Lower lobe of right lung (tissue), 2 donors: ENCODE measurements around the gene TJAP1. TPM values are rescaled to one million over a fixed set of nuclear protein-coding genes. Genes with fewer than 3 reads are reported as not detected.
A peak's percentile ranks its signal among the peaks of the same experiment; 100 is the strongest.

ENCODE experiments used
- ATAC-seq, 2 donors: fragments of 200-7000 bp; cut with Tn5 transposase; one replicate each; pipeline ENCODE4 v1.9.1; 2020 to 2022; ENCODE audit warnings: mild to moderate bottlenecking in 2 of 2, moderate library complexity in 2 of 2
- DNase-seq: peaks from one replicate; pipeline ENCODE4 v3.0.0-alpha.2; 2020
- H3K27ac ChIP-seq: fragments of 200-600 bp; one replicate; pipeline ENCODE4 v1.8.0; 2022
- H3K27me3 ChIP-seq: fragments of 200-600 bp; one replicate; pipeline ENCODE4 v1.8.0; 2022; ENCODE audit warnings: low read depth
- H3K36me3 ChIP-seq: fragments of 200-600 bp; one replicate; pipeline ENCODE4 v1.8.0; 2022; ENCODE audit warnings: mild to moderate bottlenecking
- H3K4me1 ChIP-seq: fragments of 200-600 bp; one replicate; pipeline ENCODE4 v1.8.0; 2022
- H3K4me3 ChIP-seq: fragments of 200-600 bp; one replicate; pipeline ENCODE4 v1.8.0; 2022; ENCODE audit warnings: mild to moderate bottlenecking
- H3K9me3 ChIP-seq: fragments of 200-600 bp; one replicate; pipeline ENCODE4 v1.8.0; 2022
- intact Hi-C: fragments of 100-400 bp; cut with DNase I; formaldehyde crosslinking; loops from one replicate; pipeline ENCODE4 v1.11.0; 2022
- total RNA-seq: library from RNA; stranded (reverse); fragmentation: NEBNext Ultra II Directional; extraction: Animal tissue kit (Norgen Biotek cat#: 25700); gene quantifications from one replicate; pipeline ENCODE4 v1.2.1, GENCODE V29; 2021
- TF ChIP-seq, protein P1 (sequence below): fragments of 200-600 bp; IDR thresholded peaks from one replicate; pipeline ENCODE4 v1.8.0; 2022; ENCODE audit warnings: antibody characterized with exemption, mild to moderate bottlenecking
- donor health status: DM: no; HTN: yes; CAD: no; lungs with severe emphysema.

TJAP1 gene
- total RNA-seq, 1 donor from 2014 or later, result 34.3 TPM

- H3K4me3 ChIP-seq, result no peak overlapping the region
- no peaks in the 10 kb centered on the region for H3K9me3 ChIP-seq
- ATAC-seq (peak; percentile 69 to 75), DNase-seq (peak; percentile 77)
- TF ChIP-seq, protein P1, sequence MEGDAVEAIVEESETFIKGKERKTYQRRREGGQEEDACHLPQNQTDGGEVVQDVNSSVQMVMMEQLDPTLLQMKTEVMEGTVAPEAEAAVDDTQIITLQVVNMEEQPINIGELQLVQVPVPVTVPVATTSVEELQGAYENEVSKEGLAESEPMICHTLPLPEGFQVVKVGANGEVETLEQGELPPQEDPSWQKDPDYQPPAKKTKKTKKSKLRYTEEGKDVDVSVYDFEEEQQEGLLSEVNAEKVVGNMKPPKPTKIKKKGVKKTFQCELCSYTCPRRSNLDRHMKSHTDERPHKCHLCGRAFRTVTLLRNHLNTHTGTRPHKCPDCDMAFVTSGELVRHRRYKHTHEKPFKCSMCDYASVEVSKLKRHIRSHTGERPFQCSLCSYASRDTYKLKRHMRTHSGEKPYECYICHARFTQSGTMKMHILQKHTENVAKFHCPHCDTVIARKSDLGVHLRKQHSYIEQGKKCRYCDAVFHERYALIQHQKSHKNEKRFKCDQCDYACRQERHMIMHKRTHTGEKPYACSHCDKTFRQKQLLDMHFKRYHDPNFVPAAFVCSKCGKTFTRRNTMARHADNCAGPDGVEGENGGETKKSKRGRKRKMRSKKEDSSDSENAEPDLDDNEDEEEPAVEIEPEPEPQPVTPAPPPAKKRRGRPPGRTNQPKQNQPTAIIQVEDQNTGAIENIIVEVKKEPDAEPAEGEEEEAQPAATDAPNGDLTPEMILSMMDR, result peak; percentile 97
- no peak overlapping the region for H3K27ac ChIP-seq
- H3K4me1 ChIP-seq, result peaks cover 20% of the 10 kb centered on the region
- H3K36me3 ChIP-seq, result peaks cover 47% of the 10 kb centered on the region
- H3K27me3 ChIP-seq, result peaks cover 17% of the 10 kb centered on the region
- intact Hi-C loops, result no loop called here
Measured at GRCh38 chr6:43506667-43507471, 29.5 kb downstream of the TJAP1 start.

DNA sequence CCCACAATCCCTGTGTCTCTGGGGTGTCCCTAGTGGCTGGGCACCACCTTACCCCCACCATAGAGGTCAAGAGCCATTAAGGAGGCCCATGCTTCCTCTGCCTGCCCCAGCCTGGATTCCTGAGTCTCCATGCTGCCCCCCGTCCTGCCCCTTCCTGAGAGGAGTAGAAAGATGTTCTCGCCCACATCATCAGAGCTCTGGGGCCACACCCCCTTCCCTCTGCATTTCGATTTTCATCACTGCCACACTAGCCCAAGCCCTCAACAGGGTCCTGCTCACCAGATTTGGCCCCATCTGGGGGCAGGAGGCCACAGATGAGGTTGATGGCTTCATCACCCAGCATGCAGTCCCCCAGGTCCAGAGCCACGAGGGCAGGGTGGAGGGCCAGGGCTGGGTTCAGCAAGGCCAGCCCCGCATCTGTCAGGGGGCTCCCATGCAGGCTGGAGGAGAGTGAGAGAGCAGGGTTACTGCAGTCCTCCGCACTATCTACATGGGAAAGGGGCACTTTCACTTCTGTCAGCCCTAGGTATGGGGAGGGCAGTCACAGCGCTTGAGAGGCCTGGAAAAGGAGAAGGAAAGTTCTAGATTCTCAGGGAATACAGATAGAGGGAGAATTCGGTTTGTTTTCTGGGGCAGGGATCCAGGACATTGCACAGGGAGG, 31.2 kb downstream of the TJAP1 start:
- no peak for DNase-seq
- Histone ChIP-seq H3K4me1 (peaks cover 22% of the 10 kb centered on the region), H3K9me3 (no peaks in the 10 kb centered on the region), H3K27ac (no peak overlapping the region), H3K4me3 (peak overlapping the region; percentile 83), H3K36me3 (peaks cover 48% of the 10 kb centered on the region), H3K27me3 (peaks cover 17% of the 10 kb centered on the region)
- TF ChIP-seq, protein P1, result no peak
- intact Hi-C loops, result no loop called here
- ATAC-seq, result no peak

GRCh38 chr6:43509142-43509983, 32.0 kb downstream of the TJAP1 start:
- peak overlapping the region; percentile 83 for H3K4me3 ChIP-seq
- TF ChIP-seq, protein P1, result no peak
- H3K4me1 ChIP-seq, result peaks cover 28% of the 10 kb centered on the region
- no peaks in the 10 kb centered on the region for H3K9me3 ChIP-seq
- ATAC-seq (peak; percentile 1), DNase-seq (no peak)
- peaks cover 17% of the 10 kb centered on the region for H3K27me3 ChIP-seq
- intact Hi-C loops, result no loop called here
- H3K27ac ChIP-seq, result peak overlapping the region; percentile 56
- H3K36me3 ChIP-seq, result peaks cover 48% of the 10 kb centered on the region

DNA sequence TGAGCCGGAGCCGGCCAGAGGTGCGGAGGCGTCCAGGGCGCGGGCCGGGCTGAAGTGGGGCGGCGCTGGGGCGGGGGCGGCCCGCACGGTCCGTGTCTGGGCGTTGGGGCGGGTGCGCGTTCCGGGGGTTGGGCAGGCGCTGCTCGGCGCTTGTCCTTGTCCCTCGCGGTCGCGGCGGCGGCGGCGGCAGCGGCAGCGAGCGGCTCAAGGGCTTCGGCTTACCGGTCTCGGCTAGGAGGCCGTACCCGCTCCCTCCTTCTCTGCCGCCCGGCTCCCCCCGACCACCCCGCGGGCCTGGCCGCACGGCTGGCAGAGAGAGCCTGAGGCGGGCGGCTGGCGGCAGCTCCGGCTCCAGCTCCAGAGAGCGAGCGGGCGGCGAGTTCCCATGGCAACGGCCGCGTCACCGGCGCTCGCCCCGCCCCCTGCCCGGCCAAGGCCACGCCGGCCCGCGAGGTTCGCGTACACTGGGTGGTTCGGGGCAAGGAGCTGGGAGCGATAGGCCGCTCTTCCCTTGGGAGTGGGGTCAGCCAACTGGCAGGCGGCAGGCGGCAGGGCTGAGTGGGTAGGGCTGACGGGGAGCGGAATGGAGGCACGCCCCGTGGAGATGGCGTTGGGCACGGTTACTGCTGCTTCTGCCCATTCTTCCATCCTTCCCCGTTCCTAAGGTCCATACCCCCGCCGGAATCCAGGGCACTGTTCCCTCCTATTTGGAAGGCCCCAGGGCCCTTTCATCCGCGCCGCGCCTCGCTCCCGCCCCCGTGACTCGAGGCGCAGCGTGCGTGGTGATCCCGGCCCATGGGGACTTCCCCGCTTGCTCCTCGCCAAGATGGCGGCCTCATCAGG, 32.8 kb downstream of the TJAP1 start, which contains the start of gene LRRC73:
TSS of gene LRRC73 (minus strand) at position 363 of the 843 bp plus-strand sequence. CDS start 561 bp downstream, outside the sequence.
- Histone ChIP-seq H3K27me3 (peaks cover 17% of the 10 kb centered on the region), H3K27ac (peak within 1 kb of the TSS; percentile 56), H3K4me1 (peaks cover 37% of the 10 kb centered on the region), H3K36me3 (peaks cover 48% of the 10 kb centered on the region), H3K4me3 (peak within 1 kb of the TSS; percentile 83), H3K9me3 (no peaks in the 10 kb centered on the region)
- peak; percentile 90 to 95 for ATAC-seq
- intact Hi-C loops, result no loop called here
- peak; percentile 91 for DNase-seq
- TF ChIP-seq, protein P1, result no peak
